Testis (tissue), 2 donors: ENCODE data around the gene KCP.

Experiments
- CTCF ChIP-seq, 3 experiments: fragments of 450-650 bp in 2 of 3; fragments of 200-600 bp in 1 of 3; sonication (generic) in 1 of 3; IDR thresholded peaks; one replicate each; pipeline ENCODE4 v1.5.1; 2016 to 2019; ENCODE audit warnings: antibody characterized with exemption in 3 of 3, mild to moderate bottlenecking in 2 of 3, moderate library complexity in 1 of 3
- POLR2A ChIP-seq: fragments of 450-650 bp; IDR thresholded peaks from one replicate; pipeline ENCODE4 v1.6.1; 2017; ENCODE audit warnings: antibody characterized with exemption, mild to moderate bottlenecking, moderate library complexity

DNA sequence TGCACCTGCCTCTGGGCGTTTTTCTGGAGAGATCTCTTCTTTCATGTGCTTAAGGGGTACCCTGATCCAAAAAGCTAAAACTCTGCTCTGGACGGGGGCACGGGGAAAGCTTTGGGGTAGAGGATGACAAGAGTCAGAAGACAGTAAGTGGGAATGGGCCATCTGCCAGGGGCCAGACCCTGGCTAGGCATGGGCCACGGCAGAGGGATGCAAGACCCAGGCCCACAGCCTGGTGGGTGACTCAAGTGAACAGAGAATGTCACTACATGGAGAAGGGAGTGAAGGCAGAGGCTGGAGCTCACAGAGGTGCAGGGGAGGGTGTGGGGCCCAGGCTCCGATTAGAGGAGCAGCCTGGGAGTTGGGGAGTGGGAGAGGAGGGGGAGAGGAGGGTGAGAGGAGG is 65.0 kb downstream of the KCP start:
- no peak for TF ChIP-seq CTCF (IDR thresholded peaks at IDR 0.05)
- no peak for TF ChIP-seq POLR2A
